ENCODE data around the gene EPHA8. TPM values are rescaled to one million over a fixed set of nuclear protein-coding genes. Genes with fewer than 3 reads are reported as not detected.

EPHA8 gene
- total RNA-seq, 4 donors from 2014 or later = 0.62 TPM; not detected in 3

GRCh38 chr1:22567994-22568393 lies 4.7 kb downstream of the EPHA8 start:
- intact Hi-C loops (cut with DNase I; ENCODE audit: low total_unique reads) = no loop called here
- WGBS, 2 donors = 74 to 80% methylated on average over 6 of the region's 6 CpGs
- no peak for TF ChIP-seq POLR2A (IDR thresholded peaks at IDR 0.05)
- TF ChIP-seq CTCF (IDR thresholded peaks at IDR 0.05) = no peak
- H3K4me3 ChIP-seq (ENCODE audit: low read depth, poor library complexity, severe bottlenecking) = no peak overlapping the region
- DNase-seq (ENCODE audit: low spot score in 2 of 2) = no peak

GRCh38 chr1:22569269-22569668 lies 6.0 kb downstream of the EPHA8 start:
- DNase-seq (ENCODE audit: low spot score in 2 of 2) = no peak
- WGBS, 2 donors = 83 to 85% methylated on average over 7 of the region's 7 CpGs
- no peak overlapping the region for H3K4me3 ChIP-seq (ENCODE audit: low read depth, poor library complexity, severe bottlenecking)
- TF ChIP-seq CTCF (IDR thresholded peaks at IDR 0.05) (no peak), POLR2A (IDR thresholded peaks at IDR 0.05) (no peak)
- intact Hi-C loops (cut with DNase I; ENCODE audit: low total_unique reads) = no loop called here

GRCh38 chr1:22570140-22570909 lies 7.0 kb downstream of the EPHA8 start:
- TF ChIP-seq POLR2A (IDR thresholded peaks at IDR 0.05) (no peak), CTCF (IDR thresholded peaks at IDR 0.05) (no peak)
- no peak for DNase-seq (ENCODE audit: low spot score in 2 of 2)
- H3K4me3 ChIP-seq (ENCODE audit: low read depth, poor library complexity, severe bottlenecking) = no peak overlapping the region
- intact Hi-C loops (cut with DNase I; ENCODE audit: low total_unique reads) = no loop called here
- 89 to 90% methylated on average over 31 to 34 of the region's 34 CpGs for WGBS, 2 donors

GRCh38 chr1:22572818-22573217 lies 9.5 kb downstream of the EPHA8 start:
- no peak for DNase-seq (ENCODE audit: low spot score in 2 of 2)
- 44 to 52% methylated on average over 7 to 8 of the region's 9 CpGs for WGBS, 2 donors
- no peak overlapping the region for H3K4me3 ChIP-seq (ENCODE audit: low read depth, poor library complexity, severe bottlenecking)
- intact Hi-C loops (cut with DNase I; ENCODE audit: low total_unique reads) = no loop called here
- TF ChIP-seq POLR2A (IDR thresholded peaks at IDR 0.05) = no peak
- no peak for TF ChIP-seq CTCF (IDR thresholded peaks at IDR 0.05)

GRCh38 chr1:22573237-22573636 lies 9.9 kb downstream of the EPHA8 start:
- 47 to 48% methylated on average over 7 of the region's 7 CpGs for WGBS, 2 donors
- no peak for TF ChIP-seq CTCF (IDR thresholded peaks at IDR 0.05)
- TF ChIP-seq POLR2A (IDR thresholded peaks at IDR 0.05) = no peak
- no peak overlapping the region for H3K4me3 ChIP-seq (ENCODE audit: low read depth, poor library complexity, severe bottlenecking)
- DNase-seq (ENCODE audit: low spot score in 2 of 2) = no peak
- intact Hi-C loops (cut with DNase I; ENCODE audit: low total_unique reads) = no loop called here

Data from lower leg skin (tissue), 4 donors.